Stimulated activated CD4-positive, alpha-beta T cell treated with anti-CD3 and anti-CD28 coated beads, Interleukin-12 subunit alpha, Interleukin-12 subunit beta, amount 100 ng/mL, for 48 hours (primary cell): Measurements from ENCODE around the gene AKR1E2.

Experiments
- DNase-seq, 3 donors: peaks; one replicate each; pipeline ENCODE4 v3.0.0-alpha.2; 2020; ENCODE audit warnings: low read depth in 2 of 3, low spot score in 1 of 3

AKR1E2 gene

GRCh38 chr10:4843525-4844180 is 17.6 kb downstream of the AKR1E2 start:
- no peak for DNase-seq

- DNase-seq, result no peak
These were observed 18.9 kb downstream of the AKR1E2 start for GRCh38 chr10:4844864-4845263.

- no peak for DNase-seq
These were observed 19.8 kb downstream of the AKR1E2 start for GRCh38 chr10:4845766-4846165.

GRCh38 chr10:4846775-4847174 is 20.8 kb downstream of the AKR1E2 start:
- DNase-seq, result no peak

GRCh38 chr10:4847561-4848355 is 21.8 kb downstream of the AKR1E2 start:
- DNase-seq, result no peak

GRCh38 chr10:4848356-4849041 is 22.5 kb downstream of the AKR1E2 start:
- no peak for DNase-seq

GRCh38 chr10:4849042-4849402 is 23.0 kb downstream of the AKR1E2 start:
- DNase-seq, result no peak

GRCh38 chr10:4849555-4850242 is 23.7 kb downstream of the AKR1E2 start:
- DNase-seq, result peak; percentile 81 to 87 (median 84)

- no peak for DNase-seq
These were observed 24.4 kb downstream of the AKR1E2 start for GRCh38 chr10:4850397-4850796.

GRCh38 chr10:4851176-4851575 is 25.2 kb downstream of the AKR1E2 start:
- DNase-seq, result no peak

GRCh38 chr10:4851846-4852245 is 25.8 kb downstream of the AKR1E2 start:
- DNase-seq, result no peak

- no peak for DNase-seq
These were observed 40.1 kb downstream of the AKR1E2 start for GRCh38 chr10:4865945-4866661.

GRCh38 chr10:4867109-4867519 is 41.1 kb downstream of the AKR1E2 start:
- no peak for DNase-seq

- DNase-seq, result no peak
These were observed 41.7 kb downstream of the AKR1E2 start for GRCh38 chr10:4867520-4868356.

- no peak for DNase-seq
These were observed 42.3 kb downstream of the AKR1E2 start for GRCh38 chr10:4868357-4868657.

- DNase-seq, result no peak
These were observed 56.7 kb downstream of the AKR1E2 start for GRCh38 chr10:4882704-4883078.

- no peak for DNase-seq
These were observed 57.2 kb downstream of the AKR1E2 start for GRCh38 chr10:4883079-4883739.

- DNase-seq, result no peak
These were observed 59.2 kb downstream of the AKR1E2 start for GRCh38 chr10:4885162-4885561.

GRCh38 chr10:4887501-4887900 is 61.5 kb downstream of the AKR1E2 start:
- DNase-seq, result no peak

GRCh38 chr10:4888236-4888635 is 62.2 kb downstream of the AKR1E2 start:
- DNase-seq, result no peak
